Fibroblast of villous mesenchyme (primary cell): ENCODE results near the gene SUPT4H1. TPM values are rescaled to one million over a fixed set of nuclear protein-coding genes. Genes with fewer than 3 reads are reported as not detected.

Experiments
- DNase-seq: peaks from one replicate; pipeline ENCODE4 v3.0.0-alpha.2; 2010; ENCODE audit warnings: low read depth
- H3K4me3 ChIP-seq: 2 replicates; pipeline ENCODE4 v1.5.1; 2011; ENCODE audit warnings: low read depth, mild to moderate bottlenecking, low read length
- total RNA-seq: library from RNA; depleted of rRNA; stranded (reverse); fragments of >200 nt; gene quantifications from 2 replicates; pipeline ENCODE4 v1.2.3, GENCODE V29; 2012
- TF ChIP-seq, protein P1 (sequence below): IDR thresholded peaks from 2 replicates; pipeline ENCODE4 v1.5.1; 2012; ENCODE audit warnings: low read depth, mild to moderate bottlenecking, low read length; ENCODE audit not compliant: insufficient read depth

Gene SUPT4H1
- total RNA-seq, 1 donor: 34.5 TPM

DNA sequence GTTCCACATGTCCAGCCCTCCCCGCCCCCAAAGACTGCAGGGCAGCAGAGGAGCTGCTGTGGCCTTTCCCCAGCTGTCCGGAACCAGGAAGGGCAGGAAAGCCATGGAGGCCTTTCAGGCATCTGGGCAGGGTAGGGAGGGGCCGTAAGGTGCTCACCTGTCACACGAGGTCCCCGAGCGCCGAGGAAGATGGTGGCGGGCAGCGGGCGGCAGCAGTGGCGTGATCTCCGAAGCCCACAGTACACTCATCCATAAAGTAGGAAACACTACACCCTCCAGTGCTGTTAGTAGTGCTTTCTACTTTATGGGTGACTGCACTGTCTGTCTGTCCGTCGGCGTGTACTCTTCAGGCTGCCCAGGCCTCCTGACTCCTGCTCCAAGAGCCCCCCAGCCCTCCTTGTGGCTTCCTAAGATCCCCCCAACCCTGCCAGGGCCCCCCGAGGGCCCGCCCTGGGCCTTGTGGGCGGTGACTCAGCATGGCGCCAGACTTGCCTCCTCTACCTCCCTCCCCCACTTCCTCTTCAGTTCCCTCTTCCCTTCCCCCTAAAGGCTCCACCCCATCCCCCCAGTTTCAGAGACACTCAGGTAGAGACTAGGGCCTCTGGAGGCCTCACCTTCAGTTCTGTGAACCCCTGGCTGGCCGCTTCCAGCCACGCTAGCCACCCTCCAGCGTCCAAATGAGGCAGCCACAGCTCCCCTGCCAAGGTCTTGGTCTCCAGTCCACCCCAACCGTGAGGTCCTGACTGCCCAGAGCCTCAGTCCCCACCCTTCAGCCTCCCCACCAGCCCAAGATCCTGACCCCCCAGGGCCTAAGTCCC lies 20.8 kb downstream of the SUPT4H1 start:
- TF ChIP-seq, protein P1, sequence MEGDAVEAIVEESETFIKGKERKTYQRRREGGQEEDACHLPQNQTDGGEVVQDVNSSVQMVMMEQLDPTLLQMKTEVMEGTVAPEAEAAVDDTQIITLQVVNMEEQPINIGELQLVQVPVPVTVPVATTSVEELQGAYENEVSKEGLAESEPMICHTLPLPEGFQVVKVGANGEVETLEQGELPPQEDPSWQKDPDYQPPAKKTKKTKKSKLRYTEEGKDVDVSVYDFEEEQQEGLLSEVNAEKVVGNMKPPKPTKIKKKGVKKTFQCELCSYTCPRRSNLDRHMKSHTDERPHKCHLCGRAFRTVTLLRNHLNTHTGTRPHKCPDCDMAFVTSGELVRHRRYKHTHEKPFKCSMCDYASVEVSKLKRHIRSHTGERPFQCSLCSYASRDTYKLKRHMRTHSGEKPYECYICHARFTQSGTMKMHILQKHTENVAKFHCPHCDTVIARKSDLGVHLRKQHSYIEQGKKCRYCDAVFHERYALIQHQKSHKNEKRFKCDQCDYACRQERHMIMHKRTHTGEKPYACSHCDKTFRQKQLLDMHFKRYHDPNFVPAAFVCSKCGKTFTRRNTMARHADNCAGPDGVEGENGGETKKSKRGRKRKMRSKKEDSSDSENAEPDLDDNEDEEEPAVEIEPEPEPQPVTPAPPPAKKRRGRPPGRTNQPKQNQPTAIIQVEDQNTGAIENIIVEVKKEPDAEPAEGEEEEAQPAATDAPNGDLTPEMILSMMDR: no peak
- no peak for DNase-seq
- H3K4me3 ChIP-seq: no peak overlapping the region

DNA sequence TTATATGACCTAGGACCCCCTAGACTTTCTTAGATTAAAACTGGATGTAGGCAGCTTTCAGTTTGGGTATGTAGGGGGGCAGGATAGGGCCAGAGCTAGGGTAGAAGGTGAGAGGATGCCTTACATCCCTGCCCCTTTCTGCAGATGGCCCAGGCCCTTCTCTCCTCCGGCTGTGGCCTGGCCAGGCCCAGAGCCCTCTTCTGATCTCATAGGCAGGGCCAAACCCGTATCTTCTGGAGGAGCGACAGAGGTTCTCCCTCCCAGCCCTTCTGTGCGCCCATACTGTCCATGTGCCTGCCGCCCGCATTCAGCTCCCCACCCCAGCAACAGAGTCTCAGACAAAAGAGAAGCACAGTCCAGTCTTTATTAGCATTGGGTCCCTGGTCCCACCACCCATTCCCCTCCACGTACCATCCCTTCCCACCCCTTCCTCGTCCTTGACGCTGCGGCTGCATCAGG lies 21.4 kb downstream of the SUPT4H1 start:
- TF ChIP-seq, protein P1: no peak
- DNase-seq: no peak
- H3K4me3 ChIP-seq: no peak overlapping the region

DNA sequence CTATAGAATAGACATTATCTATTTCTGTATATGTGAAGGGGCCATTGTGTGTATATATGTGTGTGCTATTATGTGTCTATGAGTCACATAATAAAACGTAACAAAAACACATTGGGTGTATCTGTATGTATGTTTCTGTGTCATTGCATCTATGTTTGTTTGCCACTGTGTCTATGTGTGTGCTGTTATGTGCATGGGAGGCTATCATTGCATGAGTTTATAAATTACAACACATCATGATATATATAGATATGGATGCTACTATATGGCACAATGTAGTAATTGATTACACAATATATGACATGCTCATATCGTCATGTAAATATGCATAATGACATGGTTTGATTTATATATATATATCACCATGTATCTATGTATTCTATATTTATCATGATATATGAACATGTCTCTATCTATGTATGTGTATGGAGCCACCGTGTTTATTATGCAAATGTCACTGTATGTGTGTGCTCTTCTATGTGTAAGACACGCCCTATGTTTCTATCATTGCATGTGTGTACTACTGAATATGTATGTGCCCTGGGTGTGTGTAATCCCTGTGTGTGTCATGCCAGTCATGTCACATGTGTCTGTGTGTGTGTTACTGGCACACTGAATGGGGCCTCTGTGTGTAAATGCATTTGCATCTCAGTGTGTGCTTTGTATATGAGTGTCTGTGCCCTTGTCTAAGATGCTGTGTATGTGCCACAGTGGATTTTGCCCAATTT lies 22.0 kb downstream of the SUPT4H1 start:
- no peak for DNase-seq
- TF ChIP-seq, protein P1: no peak
- H3K4me3 ChIP-seq: no peak overlapping the region

DNA sequence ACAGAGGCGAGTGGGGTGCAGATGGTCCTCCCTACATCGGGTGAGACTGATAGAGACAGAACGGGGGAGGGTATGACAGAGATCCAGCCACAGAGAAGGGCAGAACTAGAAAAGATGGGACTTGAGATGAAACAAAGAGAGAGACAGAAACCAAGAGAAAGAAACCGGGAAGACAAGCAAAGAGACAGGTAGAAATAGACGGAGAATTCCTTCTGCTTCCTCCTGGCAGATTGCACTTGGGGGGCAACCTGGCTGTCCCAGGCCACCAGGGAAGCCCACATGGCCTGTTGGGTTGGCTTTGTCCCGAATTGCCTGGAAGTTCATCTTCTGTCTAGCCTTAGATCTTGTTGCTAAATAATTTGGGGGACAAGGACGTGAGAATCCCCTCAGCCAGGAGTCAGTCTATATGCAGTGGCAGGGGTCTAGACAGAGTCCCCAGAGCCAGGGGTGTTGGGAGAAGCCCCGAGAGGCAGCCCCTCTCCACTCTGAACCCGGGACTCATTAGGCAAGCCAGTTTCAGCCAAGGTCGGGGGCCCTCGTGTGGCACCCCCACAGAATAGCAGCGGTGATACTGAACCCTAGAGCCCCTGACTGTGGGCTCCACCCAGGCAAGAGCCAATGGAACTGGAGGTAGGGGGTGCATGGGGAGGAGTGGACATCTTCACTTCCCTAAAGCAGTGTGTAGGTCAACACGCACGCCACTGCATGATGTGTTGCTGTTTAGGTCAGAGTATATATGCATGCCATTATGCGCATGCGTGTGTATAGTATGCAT lies 22.8 kb downstream of the SUPT4H1 start:
- DNase-seq: no peak
- H3K4me3 ChIP-seq: no peak overlapping the region
- TF ChIP-seq, protein P1: peak; percentile 24

DNA sequence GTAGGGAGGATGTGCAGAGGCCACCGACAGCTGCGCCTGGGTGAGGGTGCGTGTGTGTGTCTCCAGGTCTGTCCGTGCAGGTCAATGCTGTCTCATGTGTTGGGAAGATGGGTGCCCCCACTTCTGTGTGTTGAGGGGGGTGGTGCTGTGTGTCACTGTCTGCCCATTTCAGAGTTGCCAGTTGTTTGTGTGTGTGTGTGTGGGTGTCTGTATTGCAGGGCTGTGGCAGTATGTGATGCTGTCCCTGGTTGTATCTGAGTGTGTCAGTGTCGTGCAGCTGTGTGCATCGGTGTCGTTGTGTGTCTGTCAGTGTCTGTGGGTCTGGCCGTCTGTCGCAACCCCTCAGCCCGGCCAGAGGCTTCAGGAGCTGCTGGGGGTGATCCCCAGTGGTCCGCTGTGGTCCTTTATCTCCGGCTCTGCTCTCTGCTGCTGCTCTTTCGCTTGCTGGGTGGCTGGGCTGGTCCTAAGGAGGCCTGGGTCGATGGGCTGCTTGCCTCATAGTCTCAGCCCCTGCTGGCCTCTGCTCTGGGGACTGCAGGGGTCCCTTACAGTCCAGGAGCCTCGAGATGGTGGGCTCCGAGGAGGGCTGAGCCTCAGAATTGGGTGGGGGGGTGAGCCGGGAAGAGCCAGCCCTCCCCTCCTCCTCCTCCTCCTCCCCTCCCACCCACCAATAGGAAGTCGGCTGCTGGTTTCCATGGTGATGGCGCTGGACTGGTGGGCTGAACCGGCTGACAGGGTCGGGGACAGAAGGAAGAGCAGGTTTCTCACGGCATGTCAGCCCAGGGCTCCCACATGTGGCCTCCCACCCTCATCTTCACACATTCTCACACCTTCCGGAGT lies 23.6 kb downstream of the SUPT4H1 start, which contains the start of gene TSPOAP1:
Gene TSPOAP1, minus strand, starts transcription at position 601 of the 840 bp plus-strand sequence. CDS start 875 bp downstream, outside the sequence.
- no peak for DNase-seq
- TF ChIP-seq, protein P1: no peak
- no peak within 1 kb of the TSS for H3K4me3 ChIP-seq
